ENCODE measurements around the gene ELF5. TPM values are rescaled to one million over a fixed set of nuclear protein-coding genes. Genes with fewer than 3 reads are reported as not detected.

Gene ELF5
- polyA plus RNA-seq, 1 donor: not detected

DNA sequence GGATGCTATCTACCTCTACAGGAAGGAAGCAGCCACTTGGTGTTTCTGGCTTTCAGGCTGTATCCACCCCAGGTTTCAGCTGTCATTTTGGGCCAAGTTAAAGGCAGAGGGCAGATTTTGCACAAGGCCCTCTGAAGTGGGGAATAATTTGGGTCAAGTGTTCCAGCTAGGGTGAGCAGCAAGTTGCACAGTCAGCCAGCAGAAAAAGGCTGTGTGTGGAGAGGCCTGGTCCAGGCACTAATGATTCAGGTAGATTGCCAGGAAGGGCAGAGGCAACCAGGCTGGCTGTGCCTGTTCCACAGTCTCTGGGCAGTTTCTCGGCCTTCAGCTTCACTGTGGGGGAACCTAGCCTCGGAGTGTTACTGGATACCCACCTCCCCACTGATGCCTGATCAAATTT is 8.6 kb upstream of the ELF5 start:
- no peak for DNase-seq (ENCODE audit: low read depth)

DNA sequence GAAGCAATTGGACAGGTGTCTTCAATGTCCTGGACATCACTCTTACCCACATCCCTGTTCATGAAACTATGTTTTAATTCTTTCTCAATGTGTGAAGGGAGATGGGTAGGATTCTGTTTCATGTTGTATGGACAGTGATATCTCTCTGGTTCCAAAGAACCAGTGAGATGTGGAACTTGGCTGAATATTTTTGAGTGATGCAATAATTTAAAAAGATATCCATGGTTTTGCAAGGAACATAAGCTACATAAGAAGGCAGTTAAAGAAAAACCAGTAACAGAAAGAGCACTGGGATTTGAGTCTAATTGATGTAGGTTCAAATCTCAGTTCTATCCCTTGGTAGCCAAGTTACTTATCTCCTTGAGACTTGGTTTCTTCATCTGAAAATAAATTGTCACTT is 7.7 kb upstream of the ELF5 start:
- DNase-seq (ENCODE audit: low read depth): no peak

DNA sequence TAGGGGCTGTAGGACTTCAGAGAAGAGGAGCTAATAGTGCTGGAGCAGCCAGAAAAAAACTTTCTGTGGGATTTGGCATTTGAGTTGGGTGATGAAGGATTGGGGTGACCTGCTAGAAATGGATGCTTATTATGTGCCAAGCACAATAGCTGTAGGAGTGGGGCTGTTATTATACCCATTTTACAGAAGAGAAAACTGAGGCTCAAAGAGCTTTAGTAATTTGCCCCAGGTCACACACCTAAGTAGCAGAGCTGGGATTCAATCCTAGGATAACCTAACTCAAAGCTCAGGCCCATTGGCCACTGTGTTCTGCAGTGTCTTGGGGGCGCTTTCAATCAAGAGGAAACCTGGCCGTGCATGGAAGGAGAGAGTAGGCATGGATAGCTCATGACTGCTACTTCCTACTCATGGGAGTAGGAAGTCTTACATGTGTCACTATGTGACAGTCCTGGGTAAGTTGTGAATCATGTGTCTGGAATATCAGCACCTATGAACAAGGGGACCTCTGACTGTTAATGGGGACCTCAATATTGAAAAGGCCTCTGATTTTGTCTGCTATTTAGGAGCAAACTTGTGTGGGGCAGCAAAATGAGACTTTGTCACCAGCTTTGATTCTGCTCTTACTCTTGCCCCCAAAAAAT is 6.1 kb upstream of the ELF5 start:
- DNase-seq (ENCODE audit: low read depth): no peak

DNA sequence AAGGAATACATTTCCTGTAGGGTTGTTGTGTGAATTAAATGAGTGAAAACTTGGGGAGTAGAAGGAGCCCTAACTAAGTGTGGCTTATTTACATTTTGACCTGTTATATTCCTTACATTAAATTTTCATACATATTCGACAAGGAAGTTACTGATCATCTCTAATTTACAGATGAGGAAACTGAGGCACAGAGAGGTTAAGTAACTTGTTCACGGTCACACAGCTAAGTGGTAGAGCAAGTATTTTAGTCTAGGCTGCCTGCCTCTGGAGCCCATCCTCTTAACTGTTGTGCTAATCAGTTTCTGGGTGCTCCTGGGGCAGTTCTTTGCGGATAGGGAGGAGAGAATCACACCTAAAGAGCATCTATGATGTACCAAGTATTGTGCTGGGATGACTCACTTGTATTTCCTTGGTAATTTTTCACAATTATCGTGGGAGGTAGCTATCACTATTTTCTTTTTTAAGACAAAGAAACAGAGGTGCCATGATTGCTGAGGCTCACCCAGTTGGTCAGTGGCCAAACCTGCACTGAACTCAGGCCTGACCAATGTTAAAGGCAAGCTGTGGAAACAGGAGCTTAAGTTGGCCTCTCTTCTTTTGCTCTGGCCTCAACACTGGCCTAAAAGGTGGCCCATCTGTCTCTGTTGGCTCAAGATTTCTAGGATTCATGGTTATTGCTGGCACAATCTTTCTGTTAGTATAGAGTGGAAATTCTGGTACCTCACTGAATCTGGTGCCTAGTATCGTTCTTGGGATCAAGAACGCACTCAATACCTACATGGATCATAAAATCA is 2.9 kb upstream of the ELF5 start:
- DNase-seq (ENCODE audit: low read depth): no peak

DNA sequence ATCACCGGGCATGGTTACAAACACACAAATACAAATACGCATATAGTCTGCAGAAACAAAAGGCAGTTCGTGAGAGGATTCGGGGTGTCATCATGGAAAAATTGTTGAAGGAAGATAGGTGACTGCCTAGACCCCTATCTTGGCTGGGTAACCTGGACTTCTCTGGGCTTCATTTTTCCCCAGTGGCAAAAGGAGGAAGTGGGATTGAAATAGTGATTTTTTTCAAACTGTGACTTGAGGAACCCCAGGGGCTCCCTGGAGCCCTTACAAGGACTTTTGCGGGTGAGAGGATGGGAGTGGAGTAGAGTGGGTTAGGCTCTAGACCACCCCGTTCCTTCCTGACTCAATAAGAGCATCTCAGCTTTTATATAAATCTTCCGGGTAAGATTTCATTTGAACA is 1.0 kb upstream of the ELF5 start:
- no peak for DNase-seq (ENCODE audit: low read depth)

DNA sequence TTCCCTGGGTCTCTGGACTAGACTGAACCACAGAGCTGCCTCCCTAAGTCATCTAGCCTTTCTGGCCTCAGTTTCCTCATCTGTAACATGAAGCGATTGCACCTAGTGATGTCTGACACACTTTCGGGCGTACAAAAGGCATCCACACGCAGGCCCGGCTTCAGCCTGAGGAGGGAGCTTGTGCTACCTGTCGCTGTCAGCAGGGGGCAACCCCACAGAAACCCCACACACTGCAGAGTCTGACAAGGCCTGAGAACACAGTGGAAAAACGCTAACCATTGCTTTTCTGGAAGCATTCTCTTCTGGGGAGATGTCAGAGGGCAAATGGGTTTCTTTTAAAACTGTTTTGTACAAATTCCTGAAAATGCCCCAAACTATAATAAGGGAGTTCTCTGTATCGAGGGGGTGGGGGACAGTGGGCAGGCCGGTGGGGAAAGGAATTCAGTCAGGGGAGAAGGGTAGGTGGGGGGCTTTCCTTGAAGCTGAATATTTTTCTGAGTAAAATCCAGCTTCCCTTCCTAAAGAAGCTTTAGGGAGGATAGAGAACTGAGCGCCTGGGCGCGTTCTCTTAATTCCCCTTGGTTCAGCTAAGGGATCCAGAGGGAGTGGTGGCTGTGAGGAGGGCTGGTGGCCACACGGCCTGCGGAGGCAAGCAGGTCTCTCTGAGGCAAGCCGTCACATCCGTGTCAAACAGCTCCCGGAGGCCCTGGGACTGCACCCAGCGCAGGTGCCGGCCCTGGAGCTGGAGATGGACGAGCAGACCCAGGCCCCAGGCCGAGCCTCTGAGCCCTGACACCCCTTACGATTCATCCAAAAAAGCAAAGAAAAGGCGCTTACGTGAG is 533 bp downstream of the ELF5 start:
- DNase-seq (ENCODE audit: low read depth): no peak

DNA sequence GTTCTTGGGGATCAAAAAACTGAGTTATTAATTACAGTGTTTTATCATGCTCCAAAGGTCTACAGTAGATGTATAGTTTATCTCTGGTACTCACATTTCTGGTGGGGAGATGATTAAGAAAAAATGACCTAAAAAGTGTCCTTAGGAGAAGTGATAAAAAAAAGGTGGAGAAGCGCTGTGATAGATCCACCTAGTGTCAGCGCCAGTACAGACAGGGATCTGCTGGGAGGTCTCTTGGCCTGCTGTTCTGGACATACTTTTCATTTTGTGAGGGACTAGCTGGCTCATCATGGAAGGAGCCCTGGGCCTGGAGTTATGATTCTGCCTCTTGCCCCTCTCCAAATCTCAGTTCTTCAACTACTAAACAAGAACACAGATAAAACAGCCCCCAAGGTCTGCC is 2.9 kb downstream of the ELF5 start:
- no peak for DNase-seq (ENCODE audit: low read depth)

DNA sequence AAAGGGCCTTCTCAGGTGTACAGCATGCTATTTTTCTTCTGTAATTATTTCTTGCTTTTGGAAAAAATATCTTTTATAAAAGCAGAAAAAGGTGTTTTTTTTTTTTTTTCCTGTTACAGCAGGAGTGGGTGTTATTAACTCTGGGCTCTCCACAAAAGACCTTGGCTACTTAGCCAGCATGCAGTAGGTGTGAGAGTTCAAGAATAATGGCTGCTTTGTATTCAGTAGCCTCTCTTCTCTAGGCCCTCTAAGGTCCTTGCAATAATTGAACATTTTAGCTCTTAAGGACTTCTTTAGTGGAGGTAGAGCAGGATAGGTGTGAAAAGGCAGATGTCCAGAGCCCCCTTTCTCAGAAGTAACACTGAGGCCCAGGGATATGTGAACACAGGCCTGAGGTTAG is 3.4 kb downstream of the ELF5 start:
- DNase-seq (ENCODE audit: low read depth): no peak

DNA sequence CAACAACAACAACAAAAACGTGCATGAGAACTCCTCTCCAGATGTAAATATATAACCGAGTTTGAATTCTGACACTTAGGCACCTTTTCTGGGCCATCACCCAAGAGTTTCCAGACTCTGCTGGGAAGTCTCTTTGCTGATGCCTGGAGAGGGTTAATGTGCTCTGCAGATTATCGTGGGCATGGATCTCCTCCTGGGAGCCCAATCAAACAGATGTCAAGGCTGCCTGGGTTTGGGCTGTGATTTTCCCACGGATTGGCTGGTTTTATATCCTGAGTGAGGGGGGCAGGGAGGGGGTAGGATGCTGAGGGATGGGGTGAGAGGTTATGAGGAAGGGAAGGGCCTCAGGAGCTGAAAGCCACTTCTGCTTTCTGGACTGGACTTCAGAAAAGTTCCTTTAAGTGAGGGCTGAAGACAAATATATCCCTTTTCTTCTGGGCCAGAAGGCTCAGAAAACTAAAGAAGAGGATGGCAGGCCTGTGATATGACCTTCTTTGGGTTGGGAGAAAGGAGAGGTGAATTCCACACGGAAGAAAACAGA is 4.2 kb downstream of the ELF5 start:
- DNase-seq (ENCODE audit: low read depth): no peak

DNA sequence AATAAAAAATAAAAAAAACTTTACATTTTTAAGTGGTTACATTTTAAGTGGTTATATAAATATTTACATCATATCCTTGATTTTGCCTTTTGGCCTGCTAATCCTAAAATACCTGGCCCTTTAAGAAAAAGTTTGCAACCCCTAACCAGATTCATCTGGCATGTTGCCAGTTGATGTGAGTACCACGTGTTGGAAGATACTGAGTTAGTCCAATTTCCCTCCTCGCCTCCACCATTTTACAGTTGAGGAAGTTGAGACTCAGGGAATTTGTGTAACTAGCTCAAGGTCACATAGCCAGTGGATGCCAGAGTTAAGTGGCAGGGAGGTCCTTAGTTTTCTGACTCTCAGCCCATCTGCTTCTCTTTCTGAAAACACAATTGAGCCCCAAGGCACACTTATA is 5.1 kb downstream of the ELF5 start:
- no peak for DNase-seq (ENCODE audit: low read depth)

DNA sequence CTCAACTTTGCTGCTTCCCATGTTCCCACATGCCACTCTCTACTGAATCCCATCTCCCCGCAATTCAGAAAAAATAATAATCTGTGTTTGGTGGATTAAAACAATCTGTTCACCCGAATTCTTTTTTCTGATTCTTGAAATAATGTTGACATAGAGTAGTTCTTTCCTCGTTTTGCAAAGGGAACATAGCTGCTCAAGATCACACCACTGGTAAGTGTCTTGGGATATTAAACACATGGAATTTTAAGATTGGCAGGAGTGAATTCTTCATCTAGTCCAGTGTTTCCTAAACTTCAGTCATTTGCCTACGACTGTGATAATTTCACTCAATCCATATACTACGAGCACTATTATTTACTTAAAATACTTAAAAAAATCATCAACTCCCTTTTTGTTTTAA is 6.0 kb downstream of the ELF5 start:
- DNase-seq (ENCODE audit: low read depth): no peak

DNA sequence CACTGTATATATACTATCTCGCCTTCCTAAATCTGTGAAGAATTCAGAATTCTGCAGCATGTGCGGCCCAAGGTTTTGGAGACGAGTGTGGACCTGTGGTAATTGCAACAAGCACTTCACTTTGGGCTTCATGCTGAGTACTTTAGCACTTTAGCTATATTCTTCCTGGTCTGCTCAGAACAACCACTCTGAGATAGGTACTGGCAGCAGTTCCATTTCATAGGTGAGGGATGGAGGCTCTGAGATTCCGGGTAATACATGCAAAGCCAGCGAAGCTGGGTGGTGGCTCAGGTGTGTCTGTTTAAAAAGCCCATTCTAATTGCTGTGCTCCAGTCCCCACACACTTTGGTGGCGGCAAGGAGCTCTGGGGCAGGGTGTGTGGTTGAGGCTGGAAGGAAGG is 6.4 kb downstream of the ELF5 start:
- no peak for DNase-seq (ENCODE audit: low read depth)

DNA sequence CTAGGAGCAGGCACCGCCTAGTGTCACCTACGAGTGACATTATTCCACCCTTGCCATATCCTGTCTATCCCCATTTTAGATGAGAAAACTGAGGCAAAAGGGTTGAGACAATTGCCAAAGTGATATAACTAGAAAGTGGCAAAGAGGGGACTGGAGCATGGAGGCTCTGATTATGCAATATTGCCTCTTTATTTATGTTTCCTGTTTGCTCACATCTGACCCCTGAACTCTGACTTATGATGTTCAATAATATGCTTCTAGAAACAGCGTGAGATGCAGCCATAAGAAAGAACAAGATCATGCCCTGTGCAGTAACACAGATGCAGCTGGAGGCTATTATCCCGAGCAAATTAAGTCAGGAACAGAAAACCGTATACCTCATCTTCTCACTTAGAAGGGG is 7.7 kb downstream of the ELF5 start:
- DNase-seq (ENCODE audit: low read depth): no peak

DNA sequence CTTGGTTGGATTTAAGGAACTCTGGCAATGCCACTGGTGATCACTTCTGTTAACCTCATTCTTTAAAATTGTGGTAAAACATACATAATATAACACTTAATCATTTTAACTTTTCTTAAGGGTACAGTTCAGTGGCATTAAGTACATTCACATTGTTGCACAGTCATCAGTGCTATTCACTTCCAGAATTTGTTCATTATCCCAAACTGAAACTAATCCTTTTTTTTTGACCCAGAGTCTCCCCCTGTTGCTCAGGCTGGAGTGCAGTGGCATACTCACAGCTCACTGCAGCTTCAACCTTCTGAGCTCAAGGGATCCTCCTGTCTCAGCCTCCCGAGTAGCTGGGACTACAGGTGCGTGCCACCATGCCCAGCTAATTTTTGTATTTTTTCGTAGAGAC is 10.6 kb downstream of the ELF5 start:
- DNase-seq (ENCODE audit: low read depth): no peak

DNA sequence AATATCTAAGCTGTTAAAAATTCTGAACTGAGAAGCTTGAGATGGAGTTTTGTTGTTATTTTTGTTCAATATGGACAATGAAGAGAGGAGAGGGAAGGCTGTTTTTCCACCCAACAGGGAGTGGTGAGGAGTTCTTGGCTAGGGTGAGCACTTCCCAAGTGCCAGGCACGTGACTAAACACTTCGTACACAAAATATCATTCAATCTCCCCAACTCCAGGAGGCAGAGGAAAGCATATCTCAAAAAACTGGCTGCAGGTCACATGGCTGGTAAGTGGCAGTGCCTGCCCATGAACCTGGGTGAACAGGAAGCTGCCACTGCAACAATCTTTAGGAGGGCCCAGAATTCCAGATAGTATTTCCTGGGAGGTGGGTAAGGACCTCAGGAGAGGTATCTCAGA is 11.6 kb downstream of the ELF5 start:
- no peak for DNase-seq (ENCODE audit: low read depth)

DNA sequence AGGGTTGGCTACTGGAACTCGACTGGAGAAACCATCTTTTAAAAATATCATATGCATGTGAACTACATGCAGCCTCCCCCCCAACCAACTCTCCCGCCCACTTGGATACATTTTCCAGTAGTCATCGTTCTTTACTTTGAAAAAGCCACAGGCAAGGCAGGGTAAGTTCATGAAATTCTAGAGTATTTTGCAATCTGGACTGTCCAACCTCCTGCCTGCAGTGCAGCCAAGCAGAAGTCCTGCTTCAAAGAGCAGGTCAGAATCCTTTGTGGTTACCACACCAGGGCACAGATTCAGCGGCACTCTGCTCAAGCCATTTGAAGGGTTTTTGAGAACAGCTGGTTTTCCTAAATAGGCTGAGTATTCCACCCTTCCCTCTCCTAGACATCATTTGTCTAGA is 12.1 kb downstream of the ELF5 start:
- DNase-seq (ENCODE audit: low read depth): peak; percentile 11

DNA sequence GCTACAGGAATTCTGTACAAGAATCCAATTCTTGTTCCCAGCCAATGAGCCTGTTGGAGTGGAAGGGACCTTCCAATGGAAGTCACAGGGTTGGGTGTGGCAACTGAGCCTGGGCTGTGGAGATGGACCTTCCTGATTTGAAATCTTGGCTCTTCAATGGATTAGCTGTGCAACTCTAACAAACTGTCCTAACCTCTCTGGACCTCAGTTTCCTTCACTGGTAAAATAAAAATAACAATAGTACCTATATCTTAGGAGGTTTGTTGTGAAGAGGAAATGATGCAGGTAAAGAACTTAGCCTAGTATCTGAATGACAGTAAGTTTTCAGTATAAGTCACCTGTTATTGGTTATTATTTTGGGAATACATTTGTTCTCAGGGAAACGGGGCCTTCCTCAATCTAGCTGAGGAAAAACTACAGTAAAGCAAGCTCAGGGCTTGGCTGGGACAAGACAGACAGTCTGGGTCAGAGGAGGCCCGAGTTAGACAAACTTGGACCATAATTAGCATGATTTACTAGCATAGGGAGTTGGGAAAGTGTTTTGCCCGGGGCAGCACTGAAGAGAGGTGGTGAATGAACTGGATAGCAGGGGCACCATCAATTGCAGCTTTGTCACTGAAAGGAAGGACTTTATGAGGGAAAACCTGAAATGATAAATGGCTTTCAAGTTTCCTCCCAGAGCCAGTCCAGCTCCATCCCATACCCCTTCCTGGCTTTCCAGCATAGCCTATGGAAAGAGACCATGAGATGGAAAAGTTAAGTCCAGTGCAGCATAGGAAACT is 13.7 kb downstream of the ELF5 start:
- no peak for DNase-seq (ENCODE audit: low read depth)

DNA sequence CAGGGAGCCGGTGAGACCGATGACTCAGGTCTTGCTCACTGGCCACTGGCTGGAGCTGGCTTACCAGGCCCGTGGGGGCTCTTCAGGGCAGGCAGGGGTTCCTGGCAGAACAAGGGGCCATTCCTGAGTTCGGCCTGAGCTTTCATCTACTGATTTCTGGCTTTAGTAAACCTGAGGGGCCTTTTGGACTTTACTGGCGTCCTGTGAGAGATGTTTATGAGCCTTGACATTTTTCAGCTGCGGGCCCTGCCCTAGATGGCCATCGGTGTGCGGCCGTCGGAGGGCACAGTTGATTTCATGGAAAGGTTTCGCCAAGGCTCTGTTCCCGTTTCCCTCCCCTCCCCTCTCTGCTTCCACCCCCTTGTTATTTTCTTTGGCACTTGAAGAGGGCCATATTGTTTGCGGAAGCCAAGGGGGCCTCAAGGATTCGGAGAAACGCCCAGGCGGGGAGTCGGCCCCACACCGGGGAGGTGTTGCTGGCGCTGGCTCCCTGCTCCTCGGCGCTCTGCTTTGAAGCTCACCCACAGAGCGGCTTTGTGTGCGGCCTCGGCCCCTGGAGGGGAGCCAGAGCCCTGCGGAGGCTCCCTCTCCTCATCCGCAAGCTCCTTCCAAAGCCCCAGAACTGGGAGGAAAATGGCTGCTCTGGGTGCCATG is 17.7 kb downstream of the ELF5 start:
- no peak for DNase-seq (ENCODE audit: low read depth)

DNA sequence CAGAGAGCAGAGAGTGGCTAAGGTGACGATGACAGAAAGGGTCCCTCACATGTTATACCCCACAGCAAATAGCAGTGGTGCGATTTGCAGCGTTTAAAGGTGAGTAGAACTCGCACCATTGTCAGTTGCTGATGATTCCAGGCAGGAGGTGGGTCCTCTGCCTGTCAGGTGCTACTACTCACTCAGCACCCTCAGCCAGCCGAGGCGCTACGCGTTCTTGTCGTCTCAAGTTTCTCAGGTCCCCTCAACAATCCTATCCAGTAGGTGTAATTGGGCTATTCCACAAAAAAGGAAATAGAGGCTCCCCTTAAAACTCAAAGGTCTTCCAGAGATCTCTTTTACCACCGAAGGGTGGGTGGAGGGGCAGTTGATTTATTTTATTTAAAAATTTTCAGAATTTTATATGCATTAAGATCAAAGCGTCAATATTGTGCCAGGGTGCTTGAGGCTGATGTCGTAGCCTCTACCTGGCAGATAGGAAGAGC is 18.3 kb downstream of the ELF5 start:
- no peak for DNase-seq (ENCODE audit: low read depth)

DNA sequence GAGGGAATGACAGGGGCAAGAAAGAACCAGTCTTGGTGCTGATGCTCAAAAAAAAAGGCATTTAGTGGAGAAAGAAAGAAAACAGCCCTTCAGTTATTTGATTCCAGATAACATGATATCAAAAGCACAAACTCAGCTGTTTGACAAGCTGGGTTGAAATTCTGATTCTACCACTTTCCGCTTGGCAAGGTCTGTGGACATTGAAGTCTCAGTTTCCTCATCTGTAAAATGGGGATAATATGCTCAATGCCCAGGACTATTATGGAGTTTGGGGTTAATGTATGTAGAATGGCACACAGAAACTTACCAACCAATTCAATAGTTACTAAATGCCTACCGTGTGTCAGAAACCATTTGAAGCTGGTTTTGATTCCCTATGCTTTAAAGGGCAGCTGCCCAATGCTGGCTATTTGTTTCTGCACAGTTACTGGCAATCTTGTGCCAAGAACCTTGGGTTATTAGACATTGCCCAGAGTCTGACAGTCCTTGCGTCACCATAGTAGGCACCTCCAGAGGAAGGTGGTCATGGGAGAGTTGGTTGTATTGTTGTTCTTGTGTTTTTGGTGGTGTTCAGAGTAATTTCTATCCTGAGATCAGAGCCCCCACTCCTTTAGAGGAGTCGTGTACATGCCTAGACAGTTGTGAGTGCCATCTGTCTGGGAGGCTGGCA is 19.5 kb downstream of the ELF5 start:
- DNase-seq (ENCODE audit: low read depth): no peak
